ENCODE data around the gene MIPOL1.

The MIPOL1 gene

DNA sequence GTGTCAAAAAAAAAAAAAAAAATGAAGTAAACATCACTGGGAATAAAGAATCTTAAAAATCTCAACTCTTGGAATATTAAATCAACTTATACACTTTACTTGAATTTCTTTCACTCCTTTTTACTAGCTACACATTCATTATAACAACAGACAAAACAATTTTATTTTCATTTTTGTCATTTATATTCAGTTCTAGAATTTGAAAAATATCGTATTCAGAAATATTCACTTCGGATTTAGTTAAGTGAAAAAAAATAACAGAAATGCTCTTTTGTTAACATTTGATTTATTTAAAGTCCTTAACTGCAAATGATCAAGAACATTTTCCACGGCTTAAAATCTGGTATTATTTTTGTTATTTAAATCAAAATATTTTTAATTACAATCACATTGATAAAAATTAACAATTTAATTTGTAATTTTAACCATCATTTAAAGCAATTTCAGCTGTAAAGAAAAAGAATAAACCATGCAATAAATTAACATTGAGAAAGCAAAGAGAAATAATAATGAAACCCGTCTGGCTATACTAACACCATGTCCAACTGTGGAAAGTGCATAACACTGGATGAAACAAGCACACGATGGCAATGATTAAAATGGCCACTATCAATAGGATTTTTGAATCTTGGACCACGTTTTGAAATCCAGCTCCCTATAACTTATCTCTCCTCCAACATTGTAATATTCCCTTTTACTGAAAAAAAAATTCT, 392.1 kb downstream of the MIPOL1 start:
- DNase-seq, result no peak

DNA sequence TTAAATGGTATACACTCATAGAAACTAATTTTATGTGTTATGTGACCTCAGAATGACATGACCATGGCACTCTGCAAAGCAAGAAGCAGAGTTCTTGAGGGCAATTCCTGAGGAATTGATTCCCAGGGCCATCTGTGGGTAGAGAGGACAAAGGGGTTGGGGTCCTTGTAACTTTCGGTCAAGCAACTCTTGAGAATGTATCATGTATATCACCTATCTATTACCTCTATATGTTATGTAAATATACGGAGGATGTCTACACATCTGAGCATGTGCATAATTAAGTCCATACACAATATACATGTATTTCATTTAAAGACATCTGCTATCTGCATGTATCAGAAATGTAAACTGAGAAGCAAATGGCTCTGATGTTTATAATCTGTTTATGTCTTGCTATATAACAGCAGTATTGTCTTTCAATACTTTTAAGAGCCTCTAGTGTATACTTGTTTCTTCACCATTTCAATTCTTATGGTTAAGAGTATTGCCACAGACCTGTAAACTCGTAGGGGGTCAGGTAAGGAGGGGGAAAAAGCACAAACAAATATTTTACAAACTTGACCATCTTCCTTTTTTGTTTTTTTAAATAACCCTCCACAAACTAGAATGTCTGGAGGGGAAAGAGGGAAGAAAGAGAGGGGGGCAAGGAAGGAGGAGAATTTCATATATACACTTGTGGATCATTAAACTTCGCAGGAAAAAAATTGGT, 392.8 kb downstream of the MIPOL1 start:
- DNase-seq, result no peak

GRCh38 chr14:37591311-37591940, 393.7 kb downstream of the MIPOL1 start:
- DNase-seq, result no peak

DNA sequence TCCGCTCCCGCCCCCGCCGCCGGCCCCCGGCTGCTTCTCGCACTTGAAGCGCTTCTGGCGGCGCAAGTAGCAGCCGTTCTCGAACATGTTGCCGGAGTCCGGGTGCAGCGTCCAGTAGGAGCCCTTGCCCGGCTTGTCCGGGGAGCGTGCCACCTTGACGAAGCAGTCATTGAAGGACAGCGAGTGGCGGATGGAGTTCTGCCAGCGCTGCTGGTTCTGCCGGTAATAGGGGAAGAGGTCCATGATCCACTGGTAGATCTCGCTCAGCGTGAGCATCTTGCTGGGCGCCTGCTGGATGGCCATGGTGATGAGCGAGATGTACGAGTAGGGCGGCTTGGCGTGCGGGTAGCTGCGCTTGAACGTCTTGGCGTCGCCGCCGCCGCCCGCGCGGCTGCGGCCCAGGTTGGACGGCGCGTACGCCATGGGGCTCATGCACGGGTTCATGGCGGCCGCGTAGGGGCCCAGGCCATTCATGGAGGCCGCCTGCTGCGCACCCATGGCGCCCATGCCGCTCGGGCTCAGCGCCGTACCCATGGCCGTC, 394.3 kb downstream of the MIPOL1 start:
- no peak for DNase-seq

DNA sequence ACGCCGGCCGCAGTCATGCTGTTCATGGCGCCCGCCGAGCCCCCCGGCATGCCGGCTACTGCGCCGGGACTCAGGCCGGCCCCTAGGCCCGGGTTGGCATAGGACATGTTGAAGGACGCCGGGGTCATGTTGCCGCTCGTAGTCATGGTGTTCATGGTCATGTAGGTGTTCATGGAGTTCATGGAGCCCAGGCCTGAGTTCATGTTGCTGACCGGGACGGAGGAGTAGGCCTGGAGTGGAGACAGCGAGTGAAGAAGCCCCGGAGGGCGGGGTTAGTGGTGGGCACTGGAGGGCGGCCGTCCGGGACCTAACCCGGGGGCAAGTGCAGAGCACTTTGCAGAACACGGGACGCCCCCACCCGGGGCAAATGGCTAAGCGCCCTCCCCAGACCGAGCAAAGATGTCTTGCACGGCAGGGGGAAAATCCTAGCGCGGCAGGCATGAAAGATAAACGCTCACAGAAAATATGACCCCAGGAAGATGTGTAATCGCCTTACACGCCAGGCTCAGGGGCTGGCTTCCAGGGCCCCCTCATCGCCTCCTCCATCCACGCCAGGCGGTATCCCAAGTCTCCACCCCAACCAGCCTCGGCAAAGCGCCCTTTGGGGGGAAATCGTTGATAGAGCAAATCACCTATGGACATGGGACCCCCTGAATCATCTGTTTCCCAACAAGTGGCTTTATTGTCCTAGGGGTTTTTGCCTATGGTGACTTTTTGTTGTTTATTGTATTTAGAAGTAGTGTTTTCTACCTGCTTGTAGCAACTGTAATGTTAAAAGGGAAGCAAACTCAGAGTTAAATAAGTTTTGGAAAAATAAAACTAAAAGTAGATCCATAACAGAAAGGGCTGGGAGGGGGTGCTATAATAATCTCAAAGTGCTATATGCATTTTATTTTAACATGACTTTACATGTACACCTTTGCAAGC, 395.0 kb downstream of the MIPOL1 start:
- DNase-seq, result no peak

GRCh38 chr14:37593511-37594237, 395.9 kb downstream of the MIPOL1 start:
- no peak for DNase-seq

- no peak for DNase-seq
Measured at GRCh38 chr14:37594238-37594970, 396.7 kb downstream of the MIPOL1 start.

GRCh38 chr14:37594971-37595808, 397.5 kb downstream of the MIPOL1 start, which contains the start of the genes FOXA1 and TTC6:
Gene FOXA1 (minus strand): TSS chr14:37595249. CDS start chr14:37594972, 277 bp downstream.
Gene TTC6 (plus strand): TSS chr14:37595629. CDS start chr14:37622065, 26,436 bp downstream.
- no peak for DNase-seq

- no peak for DNase-seq
Measured at GRCh38 chr14:37595809-37596621, 398.3 kb downstream of the MIPOL1 start.

- DNase-seq, result no peak
Measured at GRCh38 chr14:37596790-37597472, 399.2 kb downstream of the MIPOL1 start.

DNA sequence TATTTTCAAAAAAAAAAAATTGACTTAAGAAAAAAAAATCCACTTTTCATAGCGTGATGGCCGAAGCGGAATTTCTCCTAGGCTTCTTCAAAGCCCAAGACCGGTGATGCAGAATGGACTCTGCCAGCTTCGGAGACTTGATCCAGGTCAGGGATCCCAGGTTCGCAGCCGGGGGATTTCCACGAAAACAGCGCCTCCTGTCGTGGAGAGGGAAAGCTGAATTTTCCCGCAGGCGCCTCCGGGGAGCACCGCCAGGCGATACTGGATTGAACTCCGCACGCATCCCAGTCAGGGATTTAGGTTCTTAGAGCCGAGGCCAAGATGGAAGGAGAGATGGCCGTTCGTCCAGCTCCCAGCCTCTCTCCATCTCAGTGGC, 399.8 kb downstream of the MIPOL1 start:
- no peak for DNase-seq

DNA sequence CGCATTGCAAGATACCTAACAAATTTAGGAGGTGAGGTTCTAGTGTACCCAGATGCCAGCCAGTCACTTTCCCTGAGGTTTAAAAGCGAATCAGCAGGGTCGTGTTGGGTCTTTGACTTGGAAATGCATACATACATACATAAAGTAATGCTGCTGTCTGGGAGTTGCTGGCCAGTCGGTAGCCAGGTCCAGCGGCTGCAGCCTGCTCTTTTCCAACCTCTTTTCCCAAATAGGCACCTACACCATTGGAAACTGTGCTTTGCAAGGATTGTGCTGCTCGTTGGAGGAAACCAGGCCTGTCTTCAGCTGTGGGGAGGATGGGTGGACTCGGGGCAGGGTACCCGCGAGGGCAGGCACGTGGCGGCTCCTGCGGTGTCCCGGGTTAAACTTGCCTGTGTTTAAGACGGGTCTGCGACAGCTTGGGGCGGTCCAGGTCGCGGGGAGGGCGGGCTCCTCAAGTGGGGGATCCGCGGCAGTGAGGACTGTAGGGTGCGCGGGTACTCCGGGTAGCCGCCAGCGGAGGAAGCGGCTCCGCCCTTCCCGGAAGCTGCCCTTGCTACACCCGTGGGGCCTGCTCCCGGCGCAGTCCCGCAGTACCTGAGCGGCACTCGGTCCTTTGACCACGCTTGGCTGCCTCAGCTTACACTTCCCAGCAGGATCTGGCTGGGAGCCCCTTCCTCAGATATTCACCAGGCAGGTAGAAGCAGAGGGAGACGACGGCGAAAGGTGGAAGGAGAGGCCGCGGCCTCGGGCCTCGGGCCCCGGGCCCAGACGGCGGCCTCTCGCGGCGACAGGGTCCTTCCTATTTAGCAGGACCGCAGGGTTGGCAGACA, 400.4 kb downstream of the MIPOL1 start:
- no peak for DNase-seq

DNA sequence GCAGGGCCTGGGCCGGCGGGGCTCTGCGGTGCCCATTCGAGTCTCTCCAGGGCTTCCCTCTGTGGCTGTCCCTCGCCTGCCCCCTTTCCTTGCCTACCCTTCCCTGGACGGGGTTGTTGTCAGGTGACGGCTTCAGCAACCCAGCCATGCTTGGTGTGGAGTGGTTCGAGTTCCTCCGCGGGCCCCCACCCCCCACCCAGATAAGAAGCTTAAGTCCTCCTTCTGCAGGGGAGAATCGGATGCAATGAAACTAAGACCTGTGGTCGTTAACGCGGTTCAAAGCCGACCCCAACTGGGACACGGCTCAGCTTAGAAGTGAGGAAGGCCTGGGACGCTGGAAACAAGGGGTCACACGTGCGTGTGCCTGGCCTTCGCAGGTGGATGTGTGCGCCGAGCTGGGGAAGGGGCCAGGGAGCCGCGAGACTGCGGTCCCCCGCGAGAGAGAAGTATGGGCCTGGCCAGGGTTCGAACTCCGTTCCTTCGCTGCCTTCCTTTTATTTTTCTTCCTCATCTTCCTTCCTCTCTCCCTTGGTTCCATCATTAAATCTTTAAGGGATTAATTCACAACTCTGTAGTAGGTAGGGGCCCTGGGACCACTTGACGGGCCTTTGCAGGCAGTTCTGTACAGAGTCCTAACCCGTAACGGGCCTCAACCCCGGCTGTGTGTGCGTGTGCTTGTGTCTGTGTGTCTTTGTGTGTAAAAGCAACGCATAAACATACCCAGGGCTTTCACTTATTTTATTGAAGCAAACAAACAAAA, 401.2 kb downstream of the MIPOL1 start:
- no peak for DNase-seq

DNA sequence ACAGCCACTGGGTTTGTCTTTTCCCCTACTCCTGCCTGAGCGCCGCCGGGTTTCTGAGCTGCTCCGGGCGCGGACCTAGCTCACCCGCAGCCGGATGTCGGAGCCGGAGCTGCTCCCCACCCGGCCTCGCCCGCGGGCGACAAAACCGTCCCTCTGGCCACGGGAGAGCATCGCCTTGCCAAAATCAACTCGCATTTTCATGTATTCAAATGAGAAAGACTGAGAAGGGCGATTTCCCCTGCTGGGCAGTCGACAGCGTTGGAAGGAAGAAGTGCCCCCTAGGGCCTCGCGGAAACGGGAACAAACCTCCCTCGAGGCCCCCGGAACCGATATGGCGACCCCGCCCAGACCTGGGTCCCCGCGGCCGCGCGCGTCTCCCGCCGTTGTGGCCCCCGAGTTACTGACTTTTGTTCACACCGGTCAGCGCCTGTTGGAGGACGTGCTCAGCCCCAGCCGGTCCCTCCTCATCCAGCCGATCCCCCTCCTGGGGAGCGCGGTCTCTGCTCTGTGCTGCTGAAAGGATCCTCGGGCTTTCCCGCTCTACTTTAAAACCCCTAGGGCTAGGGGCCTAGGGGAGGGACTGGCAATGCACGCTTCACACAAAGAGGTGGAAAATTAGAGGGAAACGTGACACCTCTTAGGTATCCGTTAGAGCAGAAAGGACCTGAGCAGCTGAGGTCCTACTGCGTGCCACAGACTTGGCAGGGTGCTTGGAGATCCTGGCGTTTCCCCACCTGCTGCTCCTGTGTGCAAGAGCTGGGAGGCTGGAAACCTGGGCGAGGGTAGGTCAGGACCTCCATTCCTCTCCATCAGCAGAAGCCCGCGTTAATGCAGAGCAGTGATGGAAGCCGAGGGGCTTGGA, 402.0 kb downstream of the MIPOL1 start:
- no peak for DNase-seq

DNA sequence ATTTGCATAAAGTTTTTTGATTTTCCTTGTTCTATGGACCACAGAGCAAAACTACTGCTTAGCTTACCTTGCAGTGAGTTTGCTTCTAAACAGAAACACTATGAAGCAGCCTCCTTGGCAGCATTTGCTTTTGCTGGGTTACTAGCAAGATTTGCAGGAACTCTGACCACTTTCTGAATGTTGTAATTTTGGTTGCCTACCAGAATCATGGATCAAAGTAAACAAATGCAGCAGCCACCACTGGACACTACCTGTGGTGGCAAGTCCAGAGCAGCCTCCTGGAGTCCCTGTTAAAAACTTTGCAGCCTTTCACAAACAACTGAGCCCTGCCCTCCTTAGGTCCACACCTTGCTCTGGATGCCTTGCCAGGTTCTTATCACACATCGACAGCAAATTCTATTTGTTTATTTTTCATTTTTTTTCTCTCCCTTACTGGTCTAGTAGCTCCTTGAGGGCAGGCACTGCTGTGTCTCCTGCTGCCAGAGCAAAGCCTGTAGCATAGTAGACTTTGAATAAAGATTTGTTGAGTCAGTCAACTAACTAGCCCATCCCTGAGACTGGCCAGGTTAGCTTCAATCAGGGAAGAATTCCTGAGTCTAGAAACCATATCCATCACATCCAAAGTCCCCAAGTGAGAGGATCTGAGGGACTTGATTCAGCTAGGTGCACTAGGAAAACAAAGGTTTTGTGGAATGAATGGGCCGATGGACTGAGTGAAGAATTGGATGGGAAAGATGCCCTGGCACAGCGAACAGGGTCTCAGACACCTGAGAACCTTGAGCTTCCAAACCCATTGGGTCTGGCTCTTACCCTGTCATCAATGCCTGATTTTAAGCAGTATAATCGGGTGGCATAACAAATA, 403.4 kb downstream of the MIPOL1 start:
- DNase-seq, result no peak

Measured in activated gamma-delta T cell (primary cell).